ENCODE data around the gene GPR158.

Gene GPR158

DNA sequence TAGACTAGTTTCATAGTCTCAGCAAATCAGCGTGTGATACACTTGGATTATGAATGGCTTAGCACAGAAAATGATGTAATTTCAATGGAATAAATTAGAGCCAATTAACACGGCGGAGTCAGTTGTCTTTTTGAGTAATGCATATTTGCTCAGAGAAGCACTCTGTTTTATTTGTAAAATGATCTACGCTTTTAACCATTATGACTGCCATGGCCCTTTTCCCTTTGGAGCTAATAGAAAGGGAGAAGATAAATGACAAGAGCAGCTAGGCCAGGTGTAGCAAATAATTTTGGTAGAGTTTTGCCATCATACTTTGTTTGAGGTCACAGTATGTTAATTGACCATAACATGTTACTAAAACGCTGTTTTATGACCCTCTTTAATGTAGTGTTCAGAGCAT, 86.8 kb downstream of the GPR158 start:
- H3K4me3 ChIP-seq (ENCODE audit: low read length, poor library complexity, severe bottlenecking): no peak overlapping the region

DNA sequence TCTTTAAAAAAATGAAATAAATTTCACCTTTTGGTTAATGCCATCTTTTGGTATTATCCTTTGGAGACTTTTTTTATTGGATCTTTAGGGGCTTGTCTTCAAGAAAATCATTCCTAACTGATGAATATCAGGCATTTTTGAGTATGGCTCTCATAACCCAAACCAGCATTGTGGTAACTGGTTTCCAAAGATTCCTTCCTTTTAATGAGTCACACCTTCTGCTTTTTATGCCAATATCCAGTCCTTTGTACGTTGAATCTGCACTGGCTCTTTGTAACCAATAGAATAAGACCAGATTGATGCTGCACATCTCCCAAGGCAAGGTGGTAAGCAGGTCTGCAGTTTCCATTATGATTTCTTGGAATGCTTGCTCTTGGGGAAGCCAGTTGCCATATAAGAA, 89.1 kb downstream of the GPR158 start:
- Histone ChIP-seq H3K4me2 (ENCODE audit: low read depth, low read length, poor library complexity, severe bottlenecking) (no peak overlapping the region), H3K79me2 (ENCODE audit: insufficient read depth, low read length) (no peaks in the 10 kb centered on the region), H3K4me1 (ENCODE audit: insufficient read depth, low read length, poor library complexity, severe bottlenecking) (no peaks in the 10 kb centered on the region), H3F3A (ENCODE audit: low read depth) (no peaks in the 10 kb centered on the region), H3K9me2 (replicated peaks; ENCODE audit: low read depth, low read length) (no peaks in the 10 kb centered on the region), H3K27me3 (ENCODE audit: insufficient read depth, low read length, poor library complexity, severe bottlenecking) (no peaks in the 10 kb centered on the region), H3K36me3 (ENCODE audit: insufficient read depth, low read length) (no peaks in the 10 kb centered on the region), H3K9me3 (ENCODE audit: insufficient read depth, low read depth, low read length) (no peaks in the 10 kb centered on the region), H4K20me1 (ENCODE audit: insufficient read depth, low read length, poor library complexity, severe bottlenecking) (no peaks in the 10 kb centered on the region), H3K9ac (ENCODE audit: low read depth, low read length, poor library complexity, severe bottlenecking) (no peak overlapping the region), H3K4me3 (ENCODE audit: low read length, poor library complexity, severe bottlenecking) (no peak overlapping the region), H2AFZ (ENCODE audit: low read length) (no peak overlapping the region)
- no peak for TF ChIP-seq EZH2phosphoT487 (IDR thresholded peaks at IDR 0.05; ENCODE audit: borderline replicate concordance)
- TF ChIP-seq, protein P1, sequence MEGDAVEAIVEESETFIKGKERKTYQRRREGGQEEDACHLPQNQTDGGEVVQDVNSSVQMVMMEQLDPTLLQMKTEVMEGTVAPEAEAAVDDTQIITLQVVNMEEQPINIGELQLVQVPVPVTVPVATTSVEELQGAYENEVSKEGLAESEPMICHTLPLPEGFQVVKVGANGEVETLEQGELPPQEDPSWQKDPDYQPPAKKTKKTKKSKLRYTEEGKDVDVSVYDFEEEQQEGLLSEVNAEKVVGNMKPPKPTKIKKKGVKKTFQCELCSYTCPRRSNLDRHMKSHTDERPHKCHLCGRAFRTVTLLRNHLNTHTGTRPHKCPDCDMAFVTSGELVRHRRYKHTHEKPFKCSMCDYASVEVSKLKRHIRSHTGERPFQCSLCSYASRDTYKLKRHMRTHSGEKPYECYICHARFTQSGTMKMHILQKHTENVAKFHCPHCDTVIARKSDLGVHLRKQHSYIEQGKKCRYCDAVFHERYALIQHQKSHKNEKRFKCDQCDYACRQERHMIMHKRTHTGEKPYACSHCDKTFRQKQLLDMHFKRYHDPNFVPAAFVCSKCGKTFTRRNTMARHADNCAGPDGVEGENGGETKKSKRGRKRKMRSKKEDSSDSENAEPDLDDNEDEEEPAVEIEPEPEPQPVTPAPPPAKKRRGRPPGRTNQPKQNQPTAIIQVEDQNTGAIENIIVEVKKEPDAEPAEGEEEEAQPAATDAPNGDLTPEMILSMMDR (conservative IDR thresholded peaks at IDR 0.05; ENCODE audit: low read length): no peak

More for the DNA sequence above, 86.8 kb downstream of the GPR158 start:
- H3F3A ChIP-seq (ENCODE audit: low read depth): no peaks in the 10 kb centered on the region
- H3K9ac ChIP-seq (ENCODE audit: low read depth, low read length, poor library complexity, severe bottlenecking): no peak overlapping the region
- no peaks in the 10 kb centered on the region for H3K4me1 ChIP-seq (ENCODE audit: insufficient read depth, low read length, poor library complexity, severe bottlenecking)
- no peaks in the 10 kb centered on the region for H3K36me3 ChIP-seq (ENCODE audit: insufficient read depth, low read length)
- H3K9me2 ChIP-seq (replicated peaks; ENCODE audit: low read depth, low read length): no peaks in the 10 kb centered on the region
- no peaks in the 10 kb centered on the region for H4K20me1 ChIP-seq (ENCODE audit: insufficient read depth, low read length, poor library complexity, severe bottlenecking)
- H3K27me3 ChIP-seq (ENCODE audit: insufficient read depth, low read length, poor library complexity, severe bottlenecking): no peaks in the 10 kb centered on the region
- TF ChIP-seq, protein P1 (conservative IDR thresholded peaks at IDR 0.05; ENCODE audit: low read length): no peak
- no peak for TF ChIP-seq EZH2phosphoT487 (IDR thresholded peaks at IDR 0.05; ENCODE audit: borderline replicate concordance)
- no peak overlapping the region for H2AFZ ChIP-seq (ENCODE audit: low read length)
- no peaks in the 10 kb centered on the region for H3K79me2 ChIP-seq (ENCODE audit: insufficient read depth, low read length)
- H3K9me3 ChIP-seq (ENCODE audit: insufficient read depth, low read depth, low read length): no peaks in the 10 kb centered on the region
- no peak overlapping the region for H3K4me2 ChIP-seq (ENCODE audit: low read depth, low read length, poor library complexity, severe bottlenecking)

DNA sequence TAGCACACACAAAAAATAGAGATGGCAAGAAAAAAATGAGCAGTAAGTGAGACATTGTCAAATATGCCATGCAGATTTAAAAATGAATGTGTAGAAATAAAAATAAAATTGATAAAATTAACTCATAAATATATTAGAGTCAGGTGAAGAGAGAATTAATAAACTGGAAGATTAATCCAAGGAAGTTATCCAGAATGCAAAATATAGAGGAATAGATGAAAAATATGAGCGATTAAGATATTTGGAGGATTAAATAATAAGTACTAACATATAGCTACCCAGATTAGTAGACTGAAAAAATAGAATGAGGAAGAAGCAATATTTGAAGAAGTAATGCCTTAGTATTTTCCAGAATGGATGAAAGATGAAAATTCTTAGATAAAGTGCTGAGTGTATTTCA, 103.4 kb downstream of the GPR158 start:
- no peaks in the 10 kb centered on the region for H3K36me3 ChIP-seq (ENCODE audit: insufficient read depth, low read length)
- H3K4me1 ChIP-seq (ENCODE audit: insufficient read depth, low read length, poor library complexity, severe bottlenecking): no peaks in the 10 kb centered on the region

DNA sequence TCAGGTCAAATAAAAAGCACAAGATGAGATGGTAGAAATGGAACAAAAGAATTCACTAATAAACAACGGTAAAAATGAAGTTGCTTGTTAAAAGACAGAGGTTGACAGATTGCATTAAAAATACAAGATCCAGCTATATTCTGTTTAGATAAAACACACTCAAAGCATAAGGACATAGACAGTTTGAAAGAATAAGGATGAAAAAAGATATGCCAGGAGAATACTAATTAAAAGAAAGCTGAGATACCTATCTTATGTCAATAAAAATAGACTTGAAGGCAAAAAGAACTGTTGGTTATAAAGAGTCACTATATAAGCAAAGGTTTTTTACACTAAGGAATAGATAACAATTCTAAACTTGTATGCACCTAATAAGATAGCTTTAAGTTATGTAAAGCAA, 105.3 kb downstream of the GPR158 start:
- Histone ChIP-seq H3K9me2 (replicated peaks; ENCODE audit: low read depth, low read length) (no peaks in the 10 kb centered on the region), H3F3A (ENCODE audit: low read depth) (no peaks in the 10 kb centered on the region), H3K4me3 (ENCODE audit: low read length, poor library complexity, severe bottlenecking) (no peak overlapping the region), H3K4me2 (ENCODE audit: low read depth, low read length, poor library complexity, severe bottlenecking) (no peak overlapping the region), H3K27me3 (ENCODE audit: insufficient read depth, low read length, poor library complexity, severe bottlenecking) (no peaks in the 10 kb centered on the region), H3K9ac (ENCODE audit: low read depth, low read length, poor library complexity, severe bottlenecking) (no peak overlapping the region), H3K36me3 (ENCODE audit: insufficient read depth, low read length) (no peaks in the 10 kb centered on the region), H3K79me2 (ENCODE audit: insufficient read depth, low read length) (no peaks in the 10 kb centered on the region), H3K9me3 (ENCODE audit: insufficient read depth, low read depth, low read length) (no peaks in the 10 kb centered on the region), H2AFZ (ENCODE audit: low read length) (no peak overlapping the region), H4K20me1 (ENCODE audit: insufficient read depth, low read length, poor library complexity, severe bottlenecking) (no peaks in the 10 kb centered on the region), H3K4me1 (ENCODE audit: insufficient read depth, low read length, poor library complexity, severe bottlenecking) (no peaks in the 10 kb centered on the region)
- TF ChIP-seq, protein P1 (conservative IDR thresholded peaks at IDR 0.05; ENCODE audit: low read length): no peak

More for the DNA sequence above, 103.4 kb downstream of the GPR158 start:
- no peaks in the 10 kb centered on the region for H3F3A ChIP-seq (ENCODE audit: low read depth)
- H2AFZ ChIP-seq (ENCODE audit: low read length): no peak overlapping the region
- H3K4me3 ChIP-seq (ENCODE audit: low read length, poor library complexity, severe bottlenecking): no peak overlapping the region
- H3K9ac ChIP-seq (ENCODE audit: low read depth, low read length, poor library complexity, severe bottlenecking): no peak overlapping the region
- TF ChIP-seq EZH2phosphoT487 (IDR thresholded peaks at IDR 0.05; ENCODE audit: borderline replicate concordance): no peak
- H4K20me1 ChIP-seq (ENCODE audit: insufficient read depth, low read length, poor library complexity, severe bottlenecking): no peaks in the 10 kb centered on the region
- H3K4me2 ChIP-seq (ENCODE audit: low read depth, low read length, poor library complexity, severe bottlenecking): no peak overlapping the region
- no peaks in the 10 kb centered on the region for H3K9me3 ChIP-seq (ENCODE audit: insufficient read depth, low read depth, low read length)
- H3K27me3 ChIP-seq (ENCODE audit: insufficient read depth, low read length, poor library complexity, severe bottlenecking): no peaks in the 10 kb centered on the region
- H3K9me2 ChIP-seq (replicated peaks; ENCODE audit: low read depth, low read length): no peaks in the 10 kb centered on the region
- no peaks in the 10 kb centered on the region for H3K79me2 ChIP-seq (ENCODE audit: insufficient read depth, low read length)
